GM12872 (cell line): ENCODE results near the gene ACADM.

Experiments
- CTCF ChIP-seq: IDR thresholded peaks from 3 replicates; pipeline ENCODE4 v1.5.1; 2011; ENCODE audit warnings: low read depth, mild to moderate bottlenecking, low read length, moderate library complexity; ENCODE audit not compliant: insufficient read depth

Gene ACADM

GRCh38 chr1:75742047-75742625, 17.6 kb downstream of the ACADM start:
- no peak for TF ChIP-seq CTCF

GRCh38 chr1:75745276-75745675, 20.8 kb downstream of the ACADM start:
- no peak for TF ChIP-seq CTCF

- TF ChIP-seq CTCF = no peak
Observed at GRCh38 chr1:75764057-75764655, 39.6 kb downstream of the ACADM start.

- no peak for TF ChIP-seq CTCF
Observed at GRCh38 chr1:75765697-75766355, 41.3 kb downstream of the ACADM start.

- TF ChIP-seq CTCF = no peak
Observed at GRCh38 chr1:75768016-75768415, 43.5 kb downstream of the ACADM start.

GRCh38 chr1:75770761-75771160, 46.3 kb downstream of the ACADM start:
- no peak for TF ChIP-seq CTCF

- no peak for TF ChIP-seq CTCF
Observed at GRCh38 chr1:75771978-75772377, 47.5 kb downstream of the ACADM start.
